Pancreas (tissue), 10 donors: ENCODE measurements around the gene DCAF6. TPM values are rescaled to one million over a fixed set of nuclear protein-coding genes. Genes with fewer than 3 reads are reported as not detected.

ENCODE experiments used
- ATAC-seq, 4 donors: fragments of 200-7000 bp; cut with Tn5 transposase; one replicate each; pipeline versions ENCODE4 v1.8.0 to v1.9.1; 2020; ENCODE audit warnings: mild to moderate bottlenecking in 4 of 4, moderate library complexity in 4 of 4
- DNase-seq, 6 donors: peaks; one replicate each; pipeline ENCODE4 v3.0.0-alpha.2; 2020
- FAIRE-seq: peaks from 2 replicates; lab custom pipeline; 2012; peaks lifted over from hg19 to GRCh38; lab: Jason Lieb, UNC
- H3K27ac ChIP-seq, 4 donors: fragments of 200-600 bp; sonication (generic); 1 replicate in 3 of 4; 2 replicates in 1 of 4; pipeline versions ENCODE4 v1.5.0 to v1.8.0; 2020
- H3K27me3 ChIP-seq, 4 donors: fragments of 200-600 bp; one replicate each; pipeline ENCODE4 v1.8.0; 2021
- H3K36me3 ChIP-seq, 3 donors: fragments of 200-600 bp; sonication (generic) in 1 of 3; one replicate each; pipeline versions ENCODE4 v1.5.0 to v1.8.0; 2020 to 2021
- H3K4me1 ChIP-seq, 3 donors: fragments of 200-600 bp; one replicate each; pipeline ENCODE4 v1.8.0; 2021
- H3K4me3 ChIP-seq, 4 donors: fragments of 200-600 bp; sonication (generic) in 2 of 4; one replicate each; pipeline versions ENCODE4 v1.5.0 to v1.8.0; 2020 to 2021
- H3K9me3 ChIP-seq, 4 donors: fragments of 200-600 bp; one replicate each; pipeline ENCODE4 v1.8.0; 2021
- WGBS, 2 donors: extraction: QIAGEN DNeasy Blood & Tissue Kit; methylation state at CpG; one replicate each; pipeline ENCODE4 v1.1.7; 2013; 5-methylcytosine and 5-hydroxymethylcytosine counted together
- intact Hi-C, 3 donors: fragments of 100-400 bp; cut with DNase I; formaldehyde crosslinking; loops; one replicate each; pipeline versions ENCODE4 v1.11.1 to v1.14.2; 2022
- polyA plus RNA-seq, 2 donors: library from polyadenylated mRNA; stranded (reverse); fragments of 200-250 nt; gene quantifications; one replicate each; pipeline ENCODE4 v1.2.3, GENCODE V29; 2013
- total RNA-seq, 6 donors: library from RNA; stranded (reverse); fragmentation: NEBNext Ultra II Directional in 4 of 6; extraction: Animal tissue kit (Norgen Biotek cat#: 25700) in 4 of 6; gene quantifications; one replicate each; pipeline versions ENCODE4 v1.2.1 to v1.2.4, GENCODE V29; 2021 to 2023
- TF ChIP-seq, protein P1 (sequence below), 4 donors: fragments of 200-600 bp; sonication (generic) in 3 of 4; IDR thresholded peaks; one replicate each; pipeline versions ENCODE4 v1.5.0 to v1.8.0; 2021; ENCODE audit warnings: antibody characterized with exemption in 4 of 4
- donor health status: healthy with polysubstance abuse.
- donor health status: DM: no; HTN: no; CAD: no; lungs with moderate emphysema.
- donor health status: DM: no; HTN: no; CAD: no.
- donor health status: control.
- donor health status: control.
- donor health status: Bipolar disorder and iron deficiency.
- donor health status: DM: yes; HTN: yes; CAD: no.
- donor health status: DM: no; HTN: no; CAD: no.
- donor health status: DM: no; HTN: no; CAD: no.
- donor health status: DM: yes; HTN: yes; CAD: no.

The DCAF6 gene
- total and polyA plus RNA-seq, 8 donors, result 11.4 to 31.9 (median 20.0) TPM

DNA sequence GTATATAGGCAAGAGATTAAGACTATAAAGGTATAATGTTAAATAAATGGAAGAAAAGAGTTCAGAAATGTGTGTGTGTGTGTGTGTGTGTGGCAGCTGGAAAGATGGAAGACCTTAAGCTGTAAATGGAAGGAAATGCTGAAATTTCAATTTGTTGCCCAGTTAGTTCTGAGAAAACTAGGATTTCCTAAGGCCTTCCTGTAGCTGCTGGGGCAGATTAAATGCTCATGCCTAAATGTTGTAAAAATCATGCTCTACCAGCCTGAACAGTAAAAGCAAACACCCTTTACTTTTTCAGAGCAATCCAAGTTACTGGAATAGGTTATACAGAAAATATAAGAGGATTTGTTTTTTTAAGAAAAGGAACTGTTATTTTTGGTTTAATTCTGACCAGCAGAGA, 30.8 kb upstream of the DCAF6 start:
- intact Hi-C loops, result no loop called here
- no peaks in the 10 kb centered on the region for H3K36me3 ChIP-seq
- no peak overlapping the region for H3K4me3 ChIP-seq
- FAIRE-seq (no peak), DNase-seq (no peak), ATAC-seq (peak in 1 of 4 donors; percentile 60)
- TF ChIP-seq, protein P1, sequence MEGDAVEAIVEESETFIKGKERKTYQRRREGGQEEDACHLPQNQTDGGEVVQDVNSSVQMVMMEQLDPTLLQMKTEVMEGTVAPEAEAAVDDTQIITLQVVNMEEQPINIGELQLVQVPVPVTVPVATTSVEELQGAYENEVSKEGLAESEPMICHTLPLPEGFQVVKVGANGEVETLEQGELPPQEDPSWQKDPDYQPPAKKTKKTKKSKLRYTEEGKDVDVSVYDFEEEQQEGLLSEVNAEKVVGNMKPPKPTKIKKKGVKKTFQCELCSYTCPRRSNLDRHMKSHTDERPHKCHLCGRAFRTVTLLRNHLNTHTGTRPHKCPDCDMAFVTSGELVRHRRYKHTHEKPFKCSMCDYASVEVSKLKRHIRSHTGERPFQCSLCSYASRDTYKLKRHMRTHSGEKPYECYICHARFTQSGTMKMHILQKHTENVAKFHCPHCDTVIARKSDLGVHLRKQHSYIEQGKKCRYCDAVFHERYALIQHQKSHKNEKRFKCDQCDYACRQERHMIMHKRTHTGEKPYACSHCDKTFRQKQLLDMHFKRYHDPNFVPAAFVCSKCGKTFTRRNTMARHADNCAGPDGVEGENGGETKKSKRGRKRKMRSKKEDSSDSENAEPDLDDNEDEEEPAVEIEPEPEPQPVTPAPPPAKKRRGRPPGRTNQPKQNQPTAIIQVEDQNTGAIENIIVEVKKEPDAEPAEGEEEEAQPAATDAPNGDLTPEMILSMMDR (IDR thresholded peaks at IDR 0.05), result no peak
- H3K27ac ChIP-seq, result no peak overlapping the region
- H3K27me3 ChIP-seq, result no peaks in the 10 kb centered on the region
- peaks cover 0 to 3% (median 3%) of the 10 kb centered on the region in 3 donors for H3K4me1 ChIP-seq
- H3K9me3 ChIP-seq, result no peaks in the 10 kb centered on the region

DNA sequence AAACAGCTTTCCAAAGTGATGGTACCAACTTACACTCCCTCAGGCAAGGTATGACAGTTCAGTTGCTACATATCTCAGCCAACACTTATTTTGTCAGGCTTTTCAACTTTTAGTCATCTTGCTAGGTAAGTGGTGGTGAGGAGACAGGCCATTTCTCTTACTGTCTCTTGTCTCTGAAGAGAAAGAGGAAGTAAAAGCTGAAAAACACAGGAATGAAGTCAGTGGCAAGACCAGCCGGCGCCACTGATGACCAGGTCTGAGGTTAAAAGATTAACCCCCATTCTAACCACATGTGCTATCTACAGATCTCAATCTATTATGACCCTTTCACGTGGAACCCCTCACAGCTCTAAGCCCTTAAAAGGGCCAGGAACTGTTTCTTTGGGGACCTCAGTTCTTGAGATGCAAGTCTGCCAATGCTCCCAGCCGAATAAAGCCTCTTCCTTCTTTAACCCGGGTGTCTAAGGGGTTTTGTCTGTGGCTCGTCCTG, 26.7 kb upstream of the DCAF6 start:
- no peak overlapping the region for H3K27ac ChIP-seq
- TF ChIP-seq, protein P1 (IDR thresholded peaks at IDR 0.05), result no peak
- peaks cover 8 to 15% (median 14%) of the 10 kb centered on the region in 3 donors for H3K4me1 ChIP-seq
- no peak for FAIRE-seq
- intact Hi-C loops, result no loop called here
- 87% methylated on average over 6 of the region's 6 CpGs for WGBS, 2 donors
- H3K4me3 ChIP-seq, result no peak overlapping the region
- H3K27me3 ChIP-seq, result no peaks in the 10 kb centered on the region
- no peaks in the 10 kb centered on the region for H3K36me3 ChIP-seq
- no peak for DNase-seq
- no peak for ATAC-seq
- no peaks in the 10 kb centered on the region for H3K9me3 ChIP-seq

DNA sequence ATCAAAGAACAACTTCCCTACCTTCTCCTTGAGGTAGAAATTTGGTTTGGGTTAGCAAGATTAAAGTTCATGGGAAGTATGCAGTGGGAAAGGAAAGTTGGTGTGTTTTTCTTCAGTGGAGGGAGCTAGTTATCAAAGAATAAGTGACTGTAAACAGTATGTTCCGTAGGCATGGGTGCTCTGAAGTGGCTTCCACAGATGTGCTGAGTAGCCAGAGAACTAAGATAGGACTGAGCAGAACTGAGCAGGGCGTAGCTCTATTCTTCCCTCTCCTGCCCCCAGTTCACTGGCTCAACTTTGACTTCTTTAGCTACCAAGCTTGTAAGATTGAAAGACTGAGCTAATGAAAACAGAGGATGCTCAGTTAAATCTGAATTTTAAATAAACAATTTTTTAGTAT, 26.0 kb upstream of the DCAF6 start:
- Histone ChIP-seq H3K27ac (no peak overlapping the region), H3K4me3 (no peak overlapping the region), H3K9me3 (no peaks in the 10 kb centered on the region), H3K27me3 (no peaks in the 10 kb centered on the region), H3K4me1 (peaks cover 8 to 16% (median 14%) of the 10 kb centered on the region in 3 donors), H3K36me3 (no peaks in the 10 kb centered on the region)
- TF ChIP-seq, protein P1 (IDR thresholded peaks at IDR 0.05), result no peak
- WGBS, 2 donors, result 52 to 56% methylated on average over 2 of the region's 2 CpGs
- intact Hi-C loops, result no loop called here
- peak in 3 of 4 donors; percentile 67 to 74 (median 68) for ATAC-seq
- no peak for FAIRE-seq
- no peak for DNase-seq

DNA sequence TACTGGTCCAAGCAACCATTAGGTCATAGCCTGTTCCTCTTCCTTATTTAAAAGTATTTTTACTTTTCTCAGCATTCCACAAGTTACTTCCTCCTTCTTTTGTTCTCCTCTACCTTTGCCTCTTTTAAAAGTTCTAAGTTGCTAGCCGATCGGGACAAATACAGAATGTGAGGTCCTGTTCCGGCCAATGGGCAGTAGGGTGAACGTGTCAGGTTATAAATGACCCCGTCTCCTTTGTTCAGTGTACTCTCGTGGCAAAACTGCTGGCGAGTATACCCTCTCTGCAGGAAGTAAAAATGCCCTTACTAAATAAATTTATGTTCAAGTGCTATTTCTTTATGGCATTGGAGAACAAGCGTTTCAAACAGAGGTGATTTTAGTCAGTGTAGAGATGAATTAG, 25.1 kb upstream of the DCAF6 start:
- 51 to 58% methylated on average over 8 of the region's 8 CpGs for WGBS, 2 donors
- peak; percentile 25 to 46 (median 44) for ATAC-seq
- peak overlapping the region in 2 of 4 donors; percentile 53 for H3K27ac ChIP-seq

DNA sequence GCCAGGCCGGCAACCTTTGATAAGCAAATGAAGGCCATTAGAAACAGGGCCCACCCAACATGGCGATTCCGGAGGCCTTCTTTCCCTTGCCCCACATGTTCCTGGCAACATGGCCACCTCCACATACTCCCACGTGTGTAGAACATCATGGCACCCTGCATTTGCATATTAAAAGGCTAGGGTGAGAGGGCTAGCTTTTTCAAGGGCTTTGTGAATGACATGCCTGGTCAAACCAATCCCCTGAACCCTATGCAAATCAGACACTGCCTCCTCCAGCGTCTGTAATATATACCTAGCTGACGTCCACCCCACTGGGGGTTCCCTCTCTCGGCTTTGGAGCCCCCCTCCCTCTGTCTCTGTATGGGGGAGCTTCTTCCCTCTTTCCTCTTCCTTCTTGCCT, 24.2 kb upstream of the DCAF6 start:
- intact Hi-C loops, result no loop called here
- Histone ChIP-seq H3K36me3 (no peaks in the 10 kb centered on the region), H3K9me3 (no peaks in the 10 kb centered on the region), H3K4me1 (peaks cover 8 to 29% (median 20%) of the 10 kb centered on the region in 3 donors), H3K27me3 (no peaks in the 10 kb centered on the region), H3K4me3 (no peak overlapping the region), H3K27ac (no peak overlapping the region)
- ATAC-seq (no peak), DNase-seq (no peak), FAIRE-seq (no peak)
- TF ChIP-seq, protein P1 (IDR thresholded peaks at IDR 0.05), result no peak
- 77 to 79% methylated on average over 7 of the region's 7 CpGs for WGBS, 2 donors

More for the DNA sequence above, 25.1 kb upstream of the DCAF6 start:
- no peaks in the 10 kb centered on the region for H3K9me3 ChIP-seq
- TF ChIP-seq, protein P1 (IDR thresholded peaks at IDR 0.05), result no peak
- H3K27me3 ChIP-seq, result no peaks in the 10 kb centered on the region
- H3K4me1 ChIP-seq, result peaks cover 8 to 20% (median 14%) of the 10 kb centered on the region in 3 donors
- intact Hi-C loops, result no loop called here
- DNase-seq, result peak in 1 of 6 donors; percentile 21
- H3K36me3 ChIP-seq, result no peaks in the 10 kb centered on the region
- no peak overlapping the region for H3K4me3 ChIP-seq
- FAIRE-seq, result no peak
